Measurements from ENCODE around the gene HMOX1.

DNA sequence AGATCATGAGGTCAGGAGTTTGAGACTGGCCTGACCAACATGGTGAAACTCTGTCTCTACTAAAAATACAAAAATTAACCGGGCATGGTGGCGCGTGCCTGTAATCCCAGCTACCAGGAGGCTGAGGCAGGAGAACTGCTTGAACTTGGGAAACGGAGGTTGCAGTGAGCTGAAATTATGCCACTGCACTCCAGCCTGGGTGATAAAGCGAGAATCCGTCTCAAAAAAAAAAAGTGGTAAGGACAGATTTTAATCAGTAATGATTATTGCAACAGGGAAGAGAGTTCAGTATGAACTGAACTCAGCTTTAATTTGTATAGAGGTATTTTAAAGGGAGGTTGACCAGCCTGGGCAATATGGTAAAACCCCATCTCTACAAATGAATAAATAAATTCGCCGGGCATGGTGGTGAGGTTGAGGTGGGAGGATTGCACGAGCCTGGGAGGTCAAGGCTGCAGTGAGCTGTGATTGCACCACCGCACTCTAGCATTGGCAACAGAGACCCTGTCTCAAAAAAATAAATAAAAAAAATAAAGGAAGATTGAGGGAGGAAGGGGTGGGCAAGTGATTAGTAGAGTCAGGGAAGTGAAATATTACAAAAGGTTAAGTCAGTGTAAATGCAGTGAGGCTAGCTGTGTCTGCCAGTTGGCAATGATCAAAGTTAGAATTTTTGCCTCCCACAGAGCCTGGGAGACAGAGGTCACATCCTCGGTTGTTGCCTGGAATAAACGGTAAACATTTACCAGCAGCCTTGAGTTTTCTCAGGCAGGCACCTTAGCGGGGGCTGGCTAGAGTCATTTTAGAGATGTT, 16.4 kb downstream of the HMOX1 start:
- TF ChIP-seq, protein P1, sequence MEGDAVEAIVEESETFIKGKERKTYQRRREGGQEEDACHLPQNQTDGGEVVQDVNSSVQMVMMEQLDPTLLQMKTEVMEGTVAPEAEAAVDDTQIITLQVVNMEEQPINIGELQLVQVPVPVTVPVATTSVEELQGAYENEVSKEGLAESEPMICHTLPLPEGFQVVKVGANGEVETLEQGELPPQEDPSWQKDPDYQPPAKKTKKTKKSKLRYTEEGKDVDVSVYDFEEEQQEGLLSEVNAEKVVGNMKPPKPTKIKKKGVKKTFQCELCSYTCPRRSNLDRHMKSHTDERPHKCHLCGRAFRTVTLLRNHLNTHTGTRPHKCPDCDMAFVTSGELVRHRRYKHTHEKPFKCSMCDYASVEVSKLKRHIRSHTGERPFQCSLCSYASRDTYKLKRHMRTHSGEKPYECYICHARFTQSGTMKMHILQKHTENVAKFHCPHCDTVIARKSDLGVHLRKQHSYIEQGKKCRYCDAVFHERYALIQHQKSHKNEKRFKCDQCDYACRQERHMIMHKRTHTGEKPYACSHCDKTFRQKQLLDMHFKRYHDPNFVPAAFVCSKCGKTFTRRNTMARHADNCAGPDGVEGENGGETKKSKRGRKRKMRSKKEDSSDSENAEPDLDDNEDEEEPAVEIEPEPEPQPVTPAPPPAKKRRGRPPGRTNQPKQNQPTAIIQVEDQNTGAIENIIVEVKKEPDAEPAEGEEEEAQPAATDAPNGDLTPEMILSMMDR (IDR thresholded peaks at IDR 0.05 in 4 of 5, conservative IDR thresholded peaks at IDR 0.05 in 1 of 5), result no peak
- TF ChIP-seq POLR2A (IDR thresholded peaks at IDR 0.05), result no peak
